ENCODE measurements around the gene ABCC5.
"Not testable (repeated sequence)": the region's sequence is repeated elsewhere in the genome, so short reads cannot be mapped to it uniquely, and the experiment has no call there.

- not testable (repeated sequence) for TF ChIP-seq POLR2AphosphoS5 (IDR thresholded peaks at IDR 0.05; ENCODE audit: borderline replicate concordance, low read depth, low read length); EZH2 (IDR thresholded peaks at IDR 0.05)
These were observed 140.5 kb downstream of the ABCC5 start for GRCh38 chr3:183877227-183877626.

Data from SK-N-MC (cell line).